Activated naive CD8-positive, alpha-beta T cell treated with anti-CD3 and anti-CD28 coated beads for 36 hours (primary cell): Measurements from ENCODE around the gene ECEL1. TPM values are rescaled to one million over a fixed set of nuclear protein-coding genes. Genes with fewer than 3 reads are reported as not detected.

ENCODE experiments used
- DNase-seq: peaks from one replicate; pipeline ENCODE4 v3.0.0; 2021
- H3K27ac Mint-ChIP-seq: one replicate; pipeline ENCODE4 v1.8.0; 2022; ENCODE audit warnings: mild to moderate bottlenecking, moderate library complexity, mixed read lengths
- H3K27me3 Mint-ChIP-seq: one replicate; pipeline ENCODE4 v1.8.0; 2022; ENCODE audit warnings: mild to moderate bottlenecking, mixed read lengths
- H3K36me3 Mint-ChIP-seq: one replicate; pipeline ENCODE4 v1.8.0; 2021; ENCODE audit warnings: mild to moderate bottlenecking, mixed read lengths
- H3K4me1 Mint-ChIP-seq: one replicate; pipeline ENCODE4 v1.8.0; 2021; ENCODE audit warnings: mixed read lengths
- H3K4me3 Mint-ChIP-seq: one replicate; pipeline ENCODE4 v1.8.0; 2022; ENCODE audit warnings: mild to moderate bottlenecking, moderate library complexity, mixed read lengths
- H3K9me3 Mint-ChIP-seq: one replicate; pipeline ENCODE4 v1.8.0; 2022; ENCODE audit warnings: mixed read lengths
- total RNA-seq, 2 experiments: library from RNA; stranded (reverse); gene quantifications; one replicate each; pipeline ENCODE4 v1.2.3, GENCODE V29; 2021

The ECEL1 gene
- total RNA-seq, 2 experiments from 2014 or later = 0.12 to 0.14 TPM

- no peak overlapping the region for H3K4me3 Mint-ChIP-seq
Observed at GRCh38 chr2:232484628-232485347, 2.8 kb downstream of the ECEL1 start.

GRCh38 chr2:232483923-232484627 lies 3.6 kb downstream of the ECEL1 start:
- H3K4me3 Mint-ChIP-seq = no peak overlapping the region
- no peak for DNase-seq
- no peak overlapping the region for H3K27ac Mint-ChIP-seq
- H3K4me1 Mint-ChIP-seq = peaks cover 3% of the 10 kb centered on the region
- H3K9me3 Mint-ChIP-seq = no peaks in the 10 kb centered on the region
- H3K36me3 Mint-ChIP-seq = no peaks in the 10 kb centered on the region
- H3K27me3 Mint-ChIP-seq = peaks cover 38% of the 10 kb centered on the region

More at GRCh38 chr2:232484628-232485347, 2.8 kb downstream of the ECEL1 start:
- Mint-ChIP-seq H3K27me3 (peaks cover 44% of the 10 kb centered on the region), H3K9me3 (no peaks in the 10 kb centered on the region), H3K36me3 (no peaks in the 10 kb centered on the region), H3K27ac (no peak overlapping the region), H3K4me1 (peaks cover 3% of the 10 kb centered on the region)
- DNase-seq = no peak

- Mint-ChIP-seq H3K27me3 (peaks cover 31% of the 10 kb centered on the region), H3K36me3 (no peaks in the 10 kb centered on the region), H3K4me1 (peaks cover 3% of the 10 kb centered on the region), H3K27ac (no peak overlapping the region), H3K4me3 (no peak overlapping the region), H3K9me3 (no peaks in the 10 kb centered on the region)
- DNase-seq = no peak
Observed at GRCh38 chr2:232483311-232483922, 4.2 kb downstream of the ECEL1 start.

GRCh38 chr2:232482301-232483238 lies 5.1 kb downstream of the ECEL1 start:
- Mint-ChIP-seq H3K27ac (no peak overlapping the region), H3K27me3 (peaks cover 24% of the 10 kb centered on the region), H3K9me3 (no peaks in the 10 kb centered on the region), H3K36me3 (no peaks in the 10 kb centered on the region), H3K4me1 (peaks cover 3% of the 10 kb centered on the region), H3K4me3 (no peak overlapping the region)
- no peak for DNase-seq

GRCh38 chr2:232481322-232482140 lies 6.1 kb downstream of the ECEL1 start:
- H3K27ac Mint-ChIP-seq = no peak overlapping the region
- no peaks in the 10 kb centered on the region for H3K9me3 Mint-ChIP-seq
- H3K4me1 Mint-ChIP-seq = peaks cover 3% of the 10 kb centered on the region
- DNase-seq = no peak
- H3K36me3 Mint-ChIP-seq = no peaks in the 10 kb centered on the region
- H3K27me3 Mint-ChIP-seq = peaks cover 19% of the 10 kb centered on the region
- no peak overlapping the region for H3K4me3 Mint-ChIP-seq

GRCh38 chr2:232480201-232481190 lies 7.1 kb downstream of the ECEL1 start:
- no peak for DNase-seq
- H3K27ac Mint-ChIP-seq = no peak overlapping the region
- no peaks in the 10 kb centered on the region for H3K9me3 Mint-ChIP-seq
- no peaks in the 10 kb centered on the region for H3K36me3 Mint-ChIP-seq
- H3K4me1 Mint-ChIP-seq = peaks cover 3% of the 10 kb centered on the region
- H3K27me3 Mint-ChIP-seq = peaks cover 18% of the 10 kb centered on the region
- no peak overlapping the region for H3K4me3 Mint-ChIP-seq

- no peak overlapping the region for H3K27ac Mint-ChIP-seq
- H3K27me3 Mint-ChIP-seq = peaks cover 15% of the 10 kb centered on the region
- no peaks in the 10 kb centered on the region for H3K4me1 Mint-ChIP-seq
- H3K4me3 Mint-ChIP-seq = no peak overlapping the region
- no peaks in the 10 kb centered on the region for H3K9me3 Mint-ChIP-seq
- H3K36me3 Mint-ChIP-seq = no peaks in the 10 kb centered on the region
- DNase-seq = no peak
Observed at GRCh38 chr2:232479341-232480200, 8.1 kb downstream of the ECEL1 start.

GRCh38 chr2:232478571-232479340 lies 8.9 kb downstream of the ECEL1 start:
- Mint-ChIP-seq H3K9me3 (no peaks in the 10 kb centered on the region), H3K27me3 (peaks cover 11% of the 10 kb centered on the region), H3K4me1 (no peaks in the 10 kb centered on the region), H3K27ac (no peak overlapping the region), H3K4me3 (no peak overlapping the region), H3K36me3 (no peaks in the 10 kb centered on the region)
- no peak for DNase-seq

- peaks cover 15% of the 10 kb centered on the region for H3K27me3 Mint-ChIP-seq
- no peak for DNase-seq
- peaks cover under 1% of the 10 kb centered on the region for H3K36me3 Mint-ChIP-seq
- no peak overlapping the region for H3K27ac Mint-ChIP-seq
- no peak overlapping the region for H3K4me3 Mint-ChIP-seq
- no peaks in the 10 kb centered on the region for H3K4me1 Mint-ChIP-seq
- H3K9me3 Mint-ChIP-seq = peaks cover under 1% of the 10 kb centered on the region
Observed at GRCh38 chr2:232477751-232478510, 9.7 kb downstream of the ECEL1 start.

GRCh38 chr2:232476791-232477190 lies 10.8 kb downstream of the ECEL1 start:
- DNase-seq = no peak
- Mint-ChIP-seq H3K4me3 (no peak overlapping the region), H3K27me3 (peaks cover 24% of the 10 kb centered on the region), H3K9me3 (peaks cover 8% of the 10 kb centered on the region), H3K36me3 (peaks cover 6% of the 10 kb centered on the region), H3K27ac (no peak overlapping the region), H3K4me1 (no peaks in the 10 kb centered on the region)

GRCh38 chr2:232476045-232476444 lies 11.6 kb downstream of the ECEL1 start:
- Mint-ChIP-seq H3K36me3 (peaks cover 6% of the 10 kb centered on the region), H3K27ac (no peak overlapping the region), H3K4me1 (no peaks in the 10 kb centered on the region), H3K4me3 (no peak overlapping the region), H3K27me3 (peaks cover 31% of the 10 kb centered on the region), H3K9me3 (peaks cover 8% of the 10 kb centered on the region)
- no peak for DNase-seq
